ENCODE results near the gene TTC12.

DNA sequence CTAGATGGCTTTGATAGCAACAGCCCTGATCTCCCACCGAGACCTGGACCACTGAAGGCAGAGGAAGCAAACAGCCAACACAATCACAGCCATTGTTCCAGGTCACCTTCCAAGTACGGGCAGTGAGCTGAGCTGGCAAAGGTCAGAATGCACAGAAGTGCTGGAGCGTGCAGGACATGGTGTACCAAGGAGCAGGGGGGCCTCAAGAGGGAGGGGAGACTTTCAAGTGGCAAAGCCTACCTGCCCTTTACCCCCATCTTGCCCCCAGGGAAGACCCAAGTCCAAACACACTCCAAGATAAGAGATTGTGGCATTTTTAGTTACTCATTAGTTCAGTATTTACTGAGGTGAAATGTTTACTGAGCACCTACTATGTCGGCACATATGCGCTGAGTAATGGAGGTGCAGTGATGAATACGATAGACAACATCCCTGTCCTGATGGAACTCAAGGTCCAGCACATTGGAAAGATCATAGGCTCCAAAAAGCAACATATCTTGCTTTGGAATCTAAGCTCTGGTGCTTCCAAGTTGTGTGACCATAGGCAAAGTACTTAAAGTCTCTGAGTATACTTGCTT is 26.0 kb upstream of the TTC12 start:
- TF ChIP-seq, protein P1, sequence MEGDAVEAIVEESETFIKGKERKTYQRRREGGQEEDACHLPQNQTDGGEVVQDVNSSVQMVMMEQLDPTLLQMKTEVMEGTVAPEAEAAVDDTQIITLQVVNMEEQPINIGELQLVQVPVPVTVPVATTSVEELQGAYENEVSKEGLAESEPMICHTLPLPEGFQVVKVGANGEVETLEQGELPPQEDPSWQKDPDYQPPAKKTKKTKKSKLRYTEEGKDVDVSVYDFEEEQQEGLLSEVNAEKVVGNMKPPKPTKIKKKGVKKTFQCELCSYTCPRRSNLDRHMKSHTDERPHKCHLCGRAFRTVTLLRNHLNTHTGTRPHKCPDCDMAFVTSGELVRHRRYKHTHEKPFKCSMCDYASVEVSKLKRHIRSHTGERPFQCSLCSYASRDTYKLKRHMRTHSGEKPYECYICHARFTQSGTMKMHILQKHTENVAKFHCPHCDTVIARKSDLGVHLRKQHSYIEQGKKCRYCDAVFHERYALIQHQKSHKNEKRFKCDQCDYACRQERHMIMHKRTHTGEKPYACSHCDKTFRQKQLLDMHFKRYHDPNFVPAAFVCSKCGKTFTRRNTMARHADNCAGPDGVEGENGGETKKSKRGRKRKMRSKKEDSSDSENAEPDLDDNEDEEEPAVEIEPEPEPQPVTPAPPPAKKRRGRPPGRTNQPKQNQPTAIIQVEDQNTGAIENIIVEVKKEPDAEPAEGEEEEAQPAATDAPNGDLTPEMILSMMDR (IDR thresholded peaks at IDR 0.05): no peak
- TF ChIP-seq POLR2A (IDR thresholded peaks at IDR 0.05): no peak
- TF ChIP-seq POLR2AphosphoS5 (IDR thresholded peaks at IDR 0.05): no peak

Measured in prostate gland (tissue), 2 donors.